Activated CD8-positive, alpha-beta memory T cell treated with anti-CD3 and anti-CD28 coated beads, Interleukin-2, amount 50 U/mL, for 1 hour (primary cell): ENCODE data around the gene FREM2.

Experiments used
- DNase-seq: peaks from one replicate; pipeline ENCODE4 v3.0.0-alpha.2; 2020; ENCODE audit errors: extremely low read depth

Gene FREM2

DNA sequence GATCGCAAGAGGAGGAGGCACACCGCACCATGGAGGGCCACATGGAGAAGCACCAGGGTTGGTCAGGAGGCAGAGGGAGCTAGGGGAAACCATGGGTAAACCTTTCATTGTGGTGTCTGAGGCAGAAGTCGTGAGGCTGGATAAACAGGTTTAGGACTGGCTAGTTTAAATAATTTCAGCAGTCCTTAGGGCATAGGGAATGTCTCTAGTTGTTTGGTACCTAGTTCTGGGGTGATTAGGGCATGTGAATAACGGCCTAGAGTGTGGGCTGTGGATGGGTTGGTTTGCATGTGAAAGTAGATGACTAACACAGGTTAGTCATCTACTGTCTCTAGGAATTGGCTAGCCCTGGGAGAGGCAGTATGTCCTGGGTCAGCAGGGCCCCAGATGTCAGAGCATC lies 201.4 kb downstream of the FREM2 start:
- no peak for DNase-seq

DNA sequence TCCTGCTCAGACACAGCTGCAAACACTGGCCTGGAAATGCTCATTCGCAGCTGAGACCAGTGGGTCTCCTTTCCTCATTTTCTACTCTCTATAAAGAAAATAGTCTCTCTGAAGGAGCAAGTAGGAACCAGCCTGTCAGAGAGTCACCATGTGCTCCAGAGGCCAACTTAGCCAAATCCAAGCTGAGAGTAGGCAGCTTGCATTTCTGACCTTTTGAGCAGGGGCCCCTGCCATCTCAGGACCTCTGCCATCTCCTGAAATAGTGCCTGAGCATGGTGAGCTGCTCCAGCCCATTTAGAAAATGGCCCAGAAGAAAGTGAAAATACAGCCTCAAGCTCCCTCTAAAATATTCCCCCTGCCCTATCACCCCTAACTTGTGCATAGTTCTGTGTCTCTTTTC lies 208.2 kb downstream of the FREM2 start:
- DNase-seq = no peak

DNA sequence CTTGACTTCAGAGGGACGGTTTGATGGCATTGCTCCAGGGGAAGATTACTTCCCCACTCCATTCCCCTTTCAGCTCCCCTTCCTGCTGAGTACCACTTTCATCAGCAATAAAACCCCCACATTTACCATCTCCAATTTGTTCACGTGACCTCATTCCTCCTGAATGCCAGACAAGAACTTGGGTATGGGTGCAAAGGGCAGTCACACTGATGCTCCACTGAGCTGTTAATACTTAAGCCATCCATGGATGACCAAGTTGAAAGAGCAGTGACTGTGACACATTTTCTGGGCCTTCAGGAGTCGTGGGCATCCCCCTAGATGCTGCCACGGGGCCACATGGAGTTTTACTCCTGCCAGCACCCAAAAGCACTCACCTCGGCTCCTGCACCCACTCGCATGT lies 210.6 kb downstream of the FREM2 start:
- DNase-seq = no peak

DNA sequence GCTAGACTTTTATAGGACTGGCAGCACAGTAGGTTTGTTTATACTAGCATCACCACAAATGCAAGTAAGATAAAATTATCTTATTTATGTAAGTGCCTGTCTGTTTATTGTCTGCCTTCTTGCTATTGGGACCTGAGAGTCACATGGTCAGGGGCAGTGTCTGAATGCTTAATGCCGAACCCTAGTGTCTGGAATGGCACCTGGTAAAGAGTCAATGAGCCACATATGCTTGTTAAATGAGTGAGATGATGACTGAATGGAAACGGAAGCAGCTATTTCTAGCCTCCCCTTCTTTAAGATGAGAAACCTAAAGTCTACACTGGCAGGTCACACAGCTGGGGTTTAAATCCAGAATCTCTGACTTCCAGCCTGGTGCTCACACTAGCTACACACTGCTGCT lies 211.6 kb downstream of the FREM2 start:
- no peak for DNase-seq

GRCh38 chr13:38899571-38899970 lies 212.7 kb downstream of the FREM2 start:
- DNase-seq = no peak

GRCh38 chr13:38900188-38900587 lies 213.3 kb downstream of the FREM2 start:
- no peak for DNase-seq

DNA sequence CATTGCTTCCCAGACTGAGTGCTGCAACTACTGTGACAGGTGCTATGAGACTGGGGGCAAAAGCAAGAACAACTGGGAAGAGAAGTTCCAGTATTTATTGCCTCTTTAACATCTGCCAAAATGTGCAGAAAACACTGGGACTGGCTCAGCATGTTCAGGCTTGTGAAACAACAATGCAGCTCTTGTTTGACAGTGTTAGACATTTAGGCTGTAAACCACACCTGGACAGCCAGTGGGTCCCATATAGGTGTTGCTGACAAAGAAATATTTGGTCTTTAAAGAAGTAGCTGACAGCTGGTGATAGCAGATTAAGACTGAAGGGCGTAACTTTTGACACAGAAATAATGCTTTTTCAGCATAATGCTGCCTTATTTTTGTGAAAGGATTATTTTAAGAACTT lies 215.7 kb downstream of the FREM2 start:
- no peak for DNase-seq

GRCh38 chr13:38905081-38905480 lies 218.2 kb downstream of the FREM2 start:
- DNase-seq = no peak

- no peak for DNase-seq
Observed at GRCh38 chr13:38905861-38906260, 219.0 kb downstream of the FREM2 start.

GRCh38 chr13:38908574-38908973 lies 221.7 kb downstream of the FREM2 start:
- no peak for DNase-seq

DNA sequence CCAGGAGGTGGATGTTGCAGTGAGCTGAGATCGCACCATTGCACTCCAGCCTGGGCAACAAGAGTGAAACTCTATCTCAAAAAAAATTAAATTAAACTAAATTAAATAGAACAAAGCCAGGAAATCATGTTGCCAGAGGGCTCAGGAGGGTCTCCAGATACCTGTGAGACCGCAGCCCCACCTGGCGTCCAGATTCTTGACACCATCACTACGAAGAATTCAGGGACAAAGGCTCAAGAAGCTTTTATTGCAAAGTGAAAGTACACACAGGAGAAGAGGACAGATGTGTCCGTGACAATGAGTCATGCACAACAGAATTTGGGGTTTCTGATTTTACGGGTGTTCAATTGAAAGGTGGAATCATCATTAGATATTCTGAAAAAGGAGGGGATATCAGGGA lies 227.2 kb downstream of the FREM2 start:
- no peak for DNase-seq

DNA sequence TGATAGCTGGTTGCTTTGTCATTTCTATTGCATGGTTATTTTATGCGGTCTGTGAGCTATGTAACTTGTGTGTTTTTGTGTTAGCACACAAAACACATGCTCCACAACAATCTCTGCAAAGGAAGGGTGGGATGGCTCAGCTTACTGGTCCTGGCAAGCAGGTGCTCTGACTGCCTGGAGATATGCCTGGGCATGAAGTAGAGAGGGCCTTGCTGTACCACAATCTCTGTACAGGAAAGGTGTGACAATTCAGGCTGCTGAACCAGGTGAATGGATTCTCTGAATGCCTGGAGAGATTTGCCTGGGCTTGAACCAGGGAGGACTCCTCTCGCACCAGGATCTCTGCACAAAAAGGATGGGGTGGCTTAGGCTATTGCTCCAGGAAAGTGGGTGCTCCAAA lies 234.2 kb downstream of the FREM2 start:
- DNase-seq = no peak

DNA sequence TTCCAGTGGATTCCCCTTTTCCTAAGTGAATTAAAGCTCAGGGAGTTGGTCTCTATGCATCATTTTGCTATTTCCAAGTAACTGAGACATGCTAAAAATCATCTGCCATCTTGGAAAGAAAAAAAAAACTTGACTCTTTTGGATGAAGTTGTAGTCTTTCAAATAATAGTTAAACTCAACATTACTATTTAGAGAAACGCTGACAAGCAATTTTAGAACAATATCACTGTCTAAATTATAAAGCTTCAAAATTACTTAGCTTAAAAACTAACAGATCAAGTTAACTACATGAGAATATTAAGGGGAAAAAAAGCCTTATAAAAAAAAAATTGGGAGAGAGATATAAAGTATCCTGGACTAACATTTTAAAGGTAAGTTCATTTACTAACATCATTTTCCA lies 235.3 kb downstream of the FREM2 start:
- no peak for DNase-seq

DNA sequence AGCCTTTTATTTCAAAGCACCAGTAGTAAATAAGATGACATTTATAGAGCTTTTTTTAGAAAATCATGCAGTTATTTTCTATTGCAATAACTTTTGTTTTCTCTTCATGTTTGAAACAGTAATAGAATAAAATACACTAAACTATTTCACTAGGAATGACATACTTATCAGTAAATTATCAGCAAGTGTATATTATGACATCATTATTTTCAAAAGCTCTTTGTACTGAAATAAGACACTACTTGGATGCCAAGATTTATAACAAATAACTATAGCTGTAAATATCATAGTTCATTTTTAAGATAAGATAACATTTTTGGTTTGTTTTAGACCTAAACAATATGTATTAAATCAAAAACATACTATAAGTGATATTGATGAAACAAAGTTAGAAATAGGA lies 246.9 kb downstream of the FREM2 start:
- DNase-seq = no peak
